HG03575 (cell line): Measurements from ENCODE around the gene ANXA2R.
"Not testable (repeated sequence)": the region's sequence is repeated elsewhere in the genome, so short reads cannot be mapped to it uniquely, and the experiment has no call there.

Experiments used
- ATAC-seq: cut with Tn5 transposase; IDR thresholded peaks from one replicate; pipeline ENCODE4 v1.9.1; 2021; ENCODE audit not compliant: unreplicated experiment, insufficient number of reproducible peaks, low FRiP score; ENCODE audit errors: extremely low read depth

The ANXA2R gene, protein sequence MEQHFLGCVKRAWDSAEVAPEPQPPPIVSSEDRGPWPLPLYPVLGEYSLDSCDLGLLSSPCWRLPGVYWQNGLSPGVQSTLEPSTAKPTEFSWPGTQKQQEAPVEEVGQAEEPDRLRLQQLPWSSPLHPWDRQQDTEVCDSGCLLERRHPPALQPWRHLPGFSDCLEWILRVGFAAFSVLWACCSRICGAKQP

DNA sequence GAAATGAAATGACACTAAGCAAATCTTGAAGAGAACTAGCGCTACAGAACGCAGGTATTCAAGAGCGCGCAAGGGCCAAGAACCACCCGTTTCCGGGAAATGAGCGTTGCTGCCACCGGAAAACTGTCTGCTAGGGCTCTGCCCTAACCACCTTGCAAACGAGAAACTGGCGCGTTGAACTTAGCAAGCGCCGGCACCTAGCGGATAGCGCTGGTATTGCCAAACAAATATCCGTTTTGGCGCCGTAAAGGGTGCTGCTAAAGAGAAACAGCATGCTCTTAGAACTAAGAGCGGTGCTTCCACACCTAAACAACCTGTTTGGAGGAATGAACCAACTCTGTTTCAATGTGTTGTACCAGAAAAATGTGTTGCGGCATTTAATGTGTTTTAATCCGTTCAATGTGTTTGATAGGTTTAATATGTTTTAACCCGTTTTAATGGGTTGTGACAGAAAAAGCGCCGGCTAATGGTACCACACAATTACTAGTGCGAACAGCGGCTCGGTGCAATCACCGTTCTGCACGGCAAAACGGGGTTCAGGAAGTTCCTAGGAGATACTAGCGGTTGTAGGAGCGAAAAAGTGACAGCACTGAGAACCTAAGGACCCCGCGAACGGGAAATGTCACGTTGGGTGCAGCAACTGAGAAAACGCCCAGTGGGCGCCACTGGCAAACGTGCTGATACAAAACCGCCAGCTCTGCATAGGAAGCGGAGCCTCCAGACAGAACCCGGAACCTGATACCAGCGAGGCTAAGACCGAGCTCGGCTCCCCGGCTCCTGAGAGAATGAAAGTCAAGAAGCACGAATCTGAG is at the start of gene ANXA2R:
ANXA2R (minus strand) TSS at position 33 of the 812 bp plus-strand sequence. CDS start 273 bp downstream, outside the sequence.
- peak; percentile 27 for ATAC-seq

DNA sequence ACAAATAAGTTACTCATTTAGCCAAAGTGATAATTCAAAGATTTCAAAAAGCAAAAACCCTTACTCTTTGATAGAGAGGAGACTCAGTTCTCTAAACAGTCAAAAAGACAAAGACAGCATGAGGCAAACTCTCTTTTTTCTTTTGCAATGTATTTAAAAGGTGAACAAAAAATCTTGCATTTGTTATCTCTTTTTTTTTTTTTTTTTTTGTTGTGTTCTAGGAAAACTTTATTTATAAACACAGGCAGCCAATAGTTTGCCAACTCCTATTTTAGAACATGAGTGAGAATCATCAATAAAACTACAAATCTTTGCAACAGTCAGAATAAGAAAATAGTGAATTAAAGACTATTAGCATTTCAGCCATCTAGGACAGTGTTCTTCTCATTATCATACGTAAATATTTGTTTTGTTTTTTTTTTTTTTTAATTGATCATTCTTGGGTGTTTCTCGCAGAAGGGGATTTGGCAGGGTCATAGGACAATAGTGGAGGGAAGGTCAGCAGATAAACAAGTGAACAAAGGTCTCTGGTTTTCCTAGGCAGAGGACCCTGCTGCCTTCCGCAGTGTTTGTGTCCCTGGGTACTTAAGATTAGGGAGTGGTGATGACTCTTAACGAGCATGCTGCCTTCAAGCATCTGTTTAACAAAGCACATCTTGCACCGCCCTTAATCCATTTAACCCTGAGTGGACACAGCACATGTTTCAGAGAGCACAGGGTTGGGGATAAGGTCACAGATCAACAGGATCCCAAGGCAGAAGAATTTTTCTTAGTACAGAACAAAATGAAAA is 46.2 kb upstream of the ANXA2R start:
- ATAC-seq = not testable (repeated sequence)

DNA sequence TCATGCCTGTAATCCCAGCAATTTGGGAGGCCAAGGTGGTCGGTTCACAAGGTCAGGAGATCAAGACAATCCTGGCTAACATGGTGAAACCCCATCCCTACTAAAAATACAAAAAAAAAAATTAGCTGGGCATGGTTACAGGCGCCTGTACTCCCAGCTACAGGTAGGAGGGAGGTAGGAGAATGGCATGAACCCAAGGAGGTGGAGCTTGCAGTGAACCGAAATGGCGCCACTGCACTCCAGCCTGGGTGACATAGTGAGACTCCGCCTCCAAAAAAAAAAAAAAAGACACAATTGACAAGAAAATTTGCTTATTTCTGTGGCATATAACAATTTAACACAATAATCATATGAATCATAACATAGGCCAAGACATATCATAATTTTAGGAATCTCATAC is 45.3 kb upstream of the ANXA2R start:
- no peak for ATAC-seq

DNA sequence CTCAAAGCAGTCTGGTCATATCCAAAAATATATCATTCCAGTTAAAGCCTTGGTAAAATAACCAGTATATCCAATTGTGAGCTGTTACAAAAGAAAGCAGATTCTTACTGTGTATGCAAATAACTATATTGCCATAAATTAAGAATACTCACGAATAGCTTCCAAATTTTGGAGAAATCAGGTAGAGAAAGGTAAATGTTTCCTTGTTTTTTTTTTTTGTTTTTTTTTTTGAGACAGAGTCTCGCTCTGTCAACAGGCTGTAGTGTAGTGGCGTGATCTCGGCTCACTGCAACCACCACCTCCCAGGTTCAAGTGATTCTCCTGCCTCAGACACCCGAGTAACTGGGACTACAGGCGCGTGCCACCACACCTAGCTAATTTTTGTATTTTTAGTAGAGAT is 44.3 kb upstream of the ANXA2R start:
- not testable (repeated sequence) for ATAC-seq

DNA sequence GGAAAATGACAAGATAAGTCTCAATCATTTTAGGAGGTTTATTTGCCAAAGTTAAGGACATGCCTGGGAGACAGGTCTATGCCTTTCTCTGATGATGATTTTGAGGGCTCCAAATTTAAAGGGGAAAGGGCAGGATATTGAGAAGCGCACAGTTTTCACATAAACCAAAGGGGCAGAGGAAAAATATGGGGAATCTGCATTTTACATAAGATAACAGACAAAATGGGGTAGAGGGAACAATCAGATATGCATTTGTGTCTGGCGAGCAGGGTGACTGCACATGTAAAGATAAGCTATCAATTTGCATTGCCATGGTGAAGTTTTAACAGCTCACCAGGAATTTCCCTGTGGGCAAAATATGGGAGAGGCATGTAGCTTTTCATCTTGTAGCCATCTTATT is 41.2 kb upstream of the ANXA2R start:
- not testable (repeated sequence) for ATAC-seq

DNA sequence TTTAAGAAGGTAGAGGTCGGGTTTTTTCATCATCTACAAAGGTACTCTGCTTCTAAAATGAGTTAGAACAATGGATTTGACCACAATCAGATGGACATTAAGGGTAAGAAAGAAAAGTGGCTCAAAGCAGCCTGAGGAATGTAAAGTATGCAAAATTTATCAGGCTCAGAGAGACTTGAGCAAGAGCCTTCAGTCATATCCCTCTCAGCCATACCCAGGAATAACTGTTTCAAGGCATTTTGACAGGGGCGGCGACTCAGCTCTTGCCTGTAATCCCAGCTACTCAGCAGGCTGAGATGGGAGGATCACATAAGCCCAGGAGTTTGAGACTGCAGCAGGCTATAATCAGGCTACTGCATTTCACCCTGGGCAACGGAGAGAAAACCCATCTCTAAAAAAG is 38.8 kb upstream of the ANXA2R start:
- no peak for ATAC-seq

DNA sequence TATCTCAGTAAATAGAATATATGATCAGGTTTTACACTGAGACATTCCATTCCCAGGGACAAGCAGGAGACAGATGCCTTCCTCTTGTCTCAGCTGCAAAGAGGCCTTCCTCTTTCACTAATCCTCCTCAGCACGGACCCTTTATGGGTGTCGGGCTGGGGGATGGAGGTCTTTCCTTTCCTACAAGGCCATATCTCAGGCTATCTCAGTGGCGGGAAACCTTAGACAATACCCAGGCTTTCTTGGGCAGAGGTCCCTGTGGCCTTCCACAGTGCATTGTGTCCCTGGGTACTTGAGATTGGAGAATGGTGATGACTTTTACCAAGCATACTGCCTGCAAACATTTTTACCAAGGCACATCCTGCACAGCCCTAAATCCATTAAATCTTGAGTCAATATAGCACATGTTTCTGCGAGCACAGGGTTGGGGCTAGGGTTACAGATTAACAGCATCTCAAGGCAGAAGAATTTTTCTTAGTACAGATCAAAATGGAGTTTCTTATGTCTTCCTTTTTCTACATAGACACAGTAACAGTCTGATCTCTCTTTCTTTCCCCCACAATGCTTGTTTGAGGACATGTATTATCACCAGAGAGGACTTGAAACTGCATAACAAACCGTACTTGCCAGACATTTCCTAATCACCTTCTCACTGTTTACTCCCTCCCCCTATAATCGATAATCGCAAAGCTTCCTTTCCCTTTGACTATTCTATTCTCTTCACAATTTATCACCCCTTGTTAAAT is 37.5 kb upstream of the ANXA2R start:
- not testable (repeated sequence) for ATAC-seq

DNA sequence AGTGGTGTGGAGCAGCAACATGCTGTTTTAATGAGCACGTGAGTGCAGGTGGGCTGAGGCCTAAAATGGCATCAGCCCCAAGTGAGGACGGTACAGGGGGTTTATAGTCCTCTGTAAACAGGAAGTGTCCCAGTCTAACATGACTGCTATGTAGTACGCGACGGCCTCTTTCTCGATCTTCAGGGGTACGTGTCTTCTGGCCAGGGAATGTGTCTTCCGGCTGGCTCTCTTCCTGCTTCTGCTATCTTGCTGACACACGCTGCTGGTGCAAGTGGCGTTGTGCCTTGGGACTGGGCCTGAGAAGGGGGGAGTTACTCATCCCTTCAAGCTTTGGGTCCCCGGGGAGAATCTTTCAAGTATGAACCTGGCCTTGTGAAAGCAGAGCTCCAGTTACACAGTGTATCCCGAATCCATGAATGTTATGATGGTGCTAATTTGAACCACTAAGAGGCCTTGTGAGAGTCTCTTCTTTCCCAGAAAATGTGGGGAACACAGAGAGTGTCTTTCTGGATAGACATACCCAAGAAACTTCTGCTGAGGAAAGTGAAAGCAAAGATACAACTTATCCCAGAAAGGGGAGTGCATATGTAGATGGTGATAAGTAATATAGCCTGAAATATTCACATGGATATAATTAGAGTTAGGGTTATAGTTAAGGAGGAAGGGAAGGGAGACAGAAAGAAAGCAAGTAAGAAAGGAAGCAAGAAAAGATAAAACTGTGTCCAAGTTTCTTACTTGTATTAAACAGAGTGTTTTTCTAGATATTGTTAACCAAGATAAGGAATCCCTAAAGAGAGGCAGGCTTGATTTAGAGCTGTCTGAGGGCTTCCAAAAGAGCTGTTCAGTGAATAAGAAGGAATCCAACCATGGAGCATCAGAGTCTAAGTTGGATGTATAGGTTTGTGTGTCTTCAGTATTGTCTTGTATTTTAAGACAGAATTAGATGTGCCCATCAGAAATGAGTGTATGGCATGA is 35.5 kb upstream of the ANXA2R start:
- no peak for ATAC-seq

DNA sequence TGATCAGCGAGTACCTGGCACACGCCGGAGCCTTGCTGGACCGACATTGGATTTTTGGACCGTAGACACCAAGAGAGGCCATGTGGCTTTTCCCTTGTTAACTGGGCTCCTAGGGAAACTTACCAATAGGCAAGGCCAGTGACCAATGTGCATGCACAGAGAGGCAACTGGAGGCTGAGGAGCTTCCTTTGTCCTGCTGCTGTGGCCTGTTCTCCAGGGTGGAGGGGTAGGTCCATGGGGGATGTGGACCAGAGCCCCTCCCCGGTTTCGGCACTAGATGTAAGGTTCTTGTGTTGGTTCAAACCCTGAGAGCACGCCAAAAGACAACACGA is 34.8 kb upstream of the ANXA2R start:
- no peak for ATAC-seq

DNA sequence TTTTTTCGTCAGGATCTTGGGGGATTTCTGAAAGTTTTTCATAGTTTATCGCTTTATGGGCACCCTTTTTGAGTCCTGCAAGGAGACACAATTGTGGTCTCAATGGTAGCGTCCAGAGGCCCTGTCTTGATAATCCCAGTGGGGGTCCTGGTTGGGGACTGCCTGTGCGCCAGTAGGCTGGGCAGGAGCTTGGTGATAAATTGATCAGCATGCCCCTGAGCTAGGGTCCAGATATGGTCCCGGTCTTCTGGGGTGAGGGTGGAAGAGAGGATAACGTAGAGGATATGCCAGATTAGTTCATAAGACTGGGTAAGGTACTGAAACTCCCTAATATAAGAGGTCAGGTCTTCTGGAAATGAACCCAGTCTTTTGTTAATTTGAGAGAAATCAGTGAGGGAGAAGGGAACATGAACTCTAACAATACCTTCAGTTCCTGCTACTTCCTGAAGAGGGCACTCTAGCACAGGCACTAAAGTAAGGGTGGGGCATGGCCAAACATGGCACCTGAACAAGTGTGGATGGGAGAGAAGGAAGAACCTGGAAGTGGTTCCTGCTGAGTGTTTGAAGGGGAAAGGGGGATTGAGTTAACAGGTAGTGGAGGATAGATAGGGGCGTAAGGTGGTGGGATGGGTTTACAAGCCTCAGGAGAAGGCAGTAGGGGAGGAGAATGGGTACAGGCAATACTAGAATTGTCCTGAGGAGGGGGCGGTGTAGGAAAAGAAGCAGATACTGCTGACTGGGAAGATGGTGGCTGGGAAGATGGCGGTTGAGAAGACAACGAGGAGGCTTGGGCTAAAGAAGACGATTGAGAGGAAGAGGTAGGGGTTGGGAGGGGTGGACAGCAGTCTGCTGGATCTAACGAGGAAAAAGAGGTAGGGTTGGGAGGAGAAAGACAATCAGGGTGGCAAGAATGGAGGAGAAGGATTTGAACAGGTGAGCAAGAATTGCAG is 33.8 kb upstream of the ANXA2R start:
- no peak for ATAC-seq

DNA sequence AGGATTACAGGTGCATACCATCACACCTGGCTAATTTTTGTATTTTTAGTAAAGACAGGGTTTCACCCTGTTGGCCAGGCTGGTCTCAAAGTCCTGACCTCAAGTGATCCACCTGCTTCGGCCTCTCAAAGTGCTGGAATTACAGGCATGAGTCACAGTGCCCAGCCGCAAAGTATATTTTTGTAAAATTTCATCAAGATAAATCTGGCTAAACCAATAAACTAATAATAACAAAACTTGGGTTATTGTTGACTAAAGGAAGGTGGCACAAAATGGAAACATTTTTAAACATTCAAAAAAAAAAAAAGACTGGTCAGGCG is 29.2 kb upstream of the ANXA2R start:
- not testable (repeated sequence) for ATAC-seq

DNA sequence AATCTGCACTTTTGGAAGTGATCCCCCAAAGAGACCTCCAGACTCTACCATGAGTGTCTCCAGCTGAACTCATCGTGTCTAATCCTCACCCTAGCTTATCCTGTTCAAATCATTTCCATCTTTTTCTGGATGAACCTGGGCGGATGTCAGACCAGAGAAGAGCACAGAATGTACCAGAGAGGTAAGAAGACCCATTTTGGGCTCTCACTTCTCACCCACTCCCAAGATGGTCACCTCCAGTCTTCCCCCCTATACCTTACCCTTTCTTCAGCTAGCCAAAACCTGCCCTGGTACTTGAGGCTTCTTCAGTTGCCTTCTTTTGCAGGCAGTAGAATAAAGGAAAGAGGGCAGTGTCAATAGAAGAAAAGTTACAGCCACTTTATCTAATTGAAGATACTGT is 27.9 kb upstream of the ANXA2R start:
- no peak for ATAC-seq

DNA sequence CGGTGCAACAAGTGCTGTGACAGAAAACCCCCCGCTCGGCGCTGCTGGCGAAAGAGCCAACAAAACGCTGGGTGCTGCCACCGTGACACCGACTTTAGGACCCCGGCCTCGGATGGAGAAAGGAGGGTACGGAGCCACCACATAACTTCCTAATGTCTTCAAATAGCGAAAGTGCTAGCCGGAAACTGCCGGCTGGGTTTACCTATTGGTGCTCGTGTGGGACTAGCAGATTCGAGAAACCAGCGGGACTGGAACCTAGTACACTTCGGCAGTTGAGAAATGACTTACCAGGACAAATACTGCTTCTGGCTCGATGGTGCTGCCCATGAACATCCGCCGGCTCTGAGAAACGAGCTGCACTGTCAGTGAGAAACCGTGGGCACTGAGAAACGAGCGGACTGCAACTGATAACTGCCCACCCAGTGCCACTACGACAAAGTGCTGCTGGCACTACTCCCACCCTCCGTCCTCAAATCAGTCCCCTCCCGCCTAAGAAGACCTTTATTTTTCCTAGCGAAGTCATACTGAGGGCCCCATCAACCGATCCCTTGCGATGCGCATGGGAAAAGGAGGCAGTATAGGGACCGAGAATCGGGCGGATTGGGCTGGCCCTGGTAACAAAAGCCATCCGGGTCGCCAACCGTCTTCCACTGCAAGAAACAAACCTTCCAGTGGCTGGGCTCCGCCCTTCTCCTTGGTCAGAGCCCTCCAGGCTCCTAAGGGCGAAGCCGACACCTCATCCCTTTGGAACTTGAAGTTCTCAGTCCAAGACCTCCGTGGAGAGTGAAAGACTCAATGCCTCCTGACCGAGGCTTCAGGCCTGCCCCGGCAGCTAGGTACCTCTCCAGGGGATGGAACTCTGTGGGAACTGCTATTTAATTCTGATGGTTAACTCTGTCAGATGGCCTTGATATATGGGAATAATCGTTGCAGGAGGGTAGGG is 27.0 kb upstream of the ANXA2R start:
- ATAC-seq = no peak

DNA sequence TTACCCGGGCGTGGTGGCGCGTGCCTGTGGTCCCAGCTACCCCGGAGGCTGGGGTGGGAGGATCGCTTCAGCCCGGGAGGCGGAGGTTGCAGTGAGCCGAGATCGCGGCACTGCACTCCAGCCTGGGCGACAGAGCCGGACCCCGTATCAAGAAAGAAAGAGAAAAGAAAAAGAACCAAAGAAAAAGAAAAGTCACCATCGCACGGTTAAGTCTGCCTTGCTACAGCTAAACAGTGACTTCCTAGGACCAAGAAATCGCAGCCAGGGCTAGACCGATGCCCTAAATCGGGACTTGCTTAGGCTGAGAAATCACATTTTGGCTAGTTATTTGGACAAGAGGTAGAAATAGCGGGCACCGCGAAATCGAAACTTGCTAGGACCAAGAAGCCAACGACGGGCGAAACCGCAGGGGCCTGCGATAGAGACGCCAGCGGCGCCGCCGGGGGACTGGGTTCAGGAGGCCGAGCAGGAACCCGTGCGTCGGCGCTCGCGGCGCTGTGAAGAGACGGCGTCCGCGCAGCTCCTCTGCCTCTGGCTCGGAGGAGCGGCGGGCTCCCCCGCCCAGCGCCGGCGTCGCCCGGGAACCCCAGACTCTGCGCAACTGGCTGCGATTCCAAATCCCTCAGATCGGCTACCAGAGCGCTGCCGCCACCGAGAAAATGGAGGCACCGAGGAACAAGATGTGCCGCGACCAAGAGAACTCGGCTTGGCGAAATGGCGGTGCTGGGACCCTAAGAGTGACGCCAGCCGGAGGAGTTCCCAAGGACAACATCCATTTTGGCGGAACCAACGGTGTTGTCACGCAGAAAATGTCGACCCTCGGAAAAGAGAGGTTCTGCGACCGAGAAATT is 26.1 kb upstream of the ANXA2R start:
- ATAC-seq = no peak

DNA sequence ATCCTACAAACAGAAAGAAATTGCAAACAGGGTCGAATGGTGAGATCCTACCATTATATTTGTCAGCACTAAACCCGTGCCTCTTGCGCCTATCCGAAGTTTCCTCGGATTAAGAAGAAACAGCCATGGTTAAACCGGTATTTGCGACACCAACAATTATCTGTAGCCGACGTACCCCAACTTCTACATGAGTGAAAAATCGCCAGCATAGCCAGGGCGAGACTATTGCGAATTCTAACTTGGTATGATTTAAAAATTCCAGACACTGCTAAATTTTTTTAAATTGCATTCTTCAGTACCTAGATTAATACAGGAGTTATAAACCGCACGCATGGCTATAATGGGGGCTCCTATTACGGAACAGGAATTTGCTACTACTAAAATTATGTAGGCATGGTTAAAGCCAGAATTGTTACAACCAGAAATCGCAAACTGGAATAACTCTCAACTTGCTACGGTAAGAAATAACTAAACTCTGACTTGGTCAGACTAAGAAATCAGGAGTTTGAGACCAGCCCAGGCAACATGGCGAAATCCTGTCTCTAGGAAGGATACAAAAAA is 25.3 kb upstream of the ANXA2R start:
- ATAC-seq = no peak
